Activated CD8-positive, alpha-beta memory T cell treated with anti-CD3 and anti-CD28 coated beads for 1 hour (primary cell): ENCODE measurements around the gene ST6GALNAC1.
A peak's percentile ranks its signal among the peaks of the same experiment; 100 is the strongest.

Source experiments
- DNase-seq, 2 donors: peaks; one replicate each; pipeline ENCODE4 v3.0.0-alpha.2; 2020; ENCODE audit warnings: low read depth in 1 of 2; ENCODE audit errors: extremely low read depth in 1 of 2

The ST6GALNAC1 gene

GRCh38 chr17:76677406-76677805, 33.8 kb upstream of the ST6GALNAC1 start:
- DNase-seq = no peak

GRCh38 chr17:76676629-76677028, 33.1 kb upstream of the ST6GALNAC1 start:
- DNase-seq = no peak

- DNase-seq = no peak
Measured at GRCh38 chr17:76675648-76676047, 32.1 kb upstream of the ST6GALNAC1 start.

- no peak for DNase-seq
Measured at GRCh38 chr17:76674600-76674999, 31.0 kb upstream of the ST6GALNAC1 start.

GRCh38 chr17:76673729-76674128, 30.2 kb upstream of the ST6GALNAC1 start:
- no peak for DNase-seq

- DNase-seq = no peak
Measured at GRCh38 chr17:76672892-76673291, 29.3 kb upstream of the ST6GALNAC1 start.

- DNase-seq = no peak
Measured at GRCh38 chr17:76672270-76672851, 28.8 kb upstream of the ST6GALNAC1 start.

- DNase-seq = no peak
Measured at GRCh38 chr17:76671912-76672262, 28.3 kb upstream of the ST6GALNAC1 start.

- peak; percentile 97 to 99 for DNase-seq
Measured at GRCh38 chr17:76671123-76671911, 27.8 kb upstream of the ST6GALNAC1 start.

GRCh38 chr17:76670718-76671122, 27.2 kb upstream of the ST6GALNAC1 start:
- DNase-seq = no peak

GRCh38 chr17:76670020-76670717, 26.6 kb upstream of the ST6GALNAC1 start:
- no peak for DNase-seq

- no peak for DNase-seq
Measured at GRCh38 chr17:76667786-76668453, 24.4 kb upstream of the ST6GALNAC1 start.

- no peak for DNase-seq
Measured at GRCh38 chr17:76667491-76667755, 23.9 kb upstream of the ST6GALNAC1 start.

- DNase-seq = no peak
Measured at GRCh38 chr17:76660656-76661042, 17.1 kb upstream of the ST6GALNAC1 start.

GRCh38 chr17:76659928-76660655, 16.5 kb upstream of the ST6GALNAC1 start:
- no peak for DNase-seq

- no peak for DNase-seq
Measured at GRCh38 chr17:76658242-76658662, 14.7 kb upstream of the ST6GALNAC1 start.

- DNase-seq = no peak
Measured at GRCh38 chr17:76657505-76658241, 14.1 kb upstream of the ST6GALNAC1 start.

GRCh38 chr17:76654408-76654807, 10.9 kb upstream of the ST6GALNAC1 start:
- DNase-seq = no peak

- DNase-seq = no peak
Measured at GRCh38 chr17:76650504-76650903, 6.9 kb upstream of the ST6GALNAC1 start.

- no peak for DNase-seq
Measured at GRCh38 chr17:76646712-76647111, 3.2 kb upstream of the ST6GALNAC1 start.
